Tibial artery (tissue), 4 donors: ENCODE data around the gene KCNJ9.

Experiments
- DNase-seq, 2 donors: peaks; one replicate each; pipeline ENCODE4 v3.0.0-alpha.2; 2019
- H3K27ac ChIP-seq, 2 donors: fragments of 200-600 bp; sonication (generic) in 1 of 2; 1 replicate in 1 of 2; 2 replicates in 1 of 2; pipeline ENCODE4 v1.5.1; 2018 to 2019; ENCODE audit warnings: mild to moderate bottlenecking in 1 of 2
- H3K27me3 ChIP-seq, 2 donors: fragments of 200-600 bp; sonication (generic) in 1 of 2; one replicate each; pipeline versions ENCODE4 v1.5.1 to v1.6.0; 2016 to 2019
- H3K36me3 ChIP-seq, 3 donors: fragments of 200-600 bp; sonication (generic) in 2 of 3; one replicate each; pipeline ENCODE4 v1.5.1; 2016 to 2019; ENCODE audit warnings: mild to moderate bottlenecking in 2 of 3
- H3K4me1 ChIP-seq, 4 donors: fragments of 200-600 bp; sonication (generic) in 2 of 4; 1 replicate in 3 of 4; 2 replicates in 1 of 4; pipeline ENCODE4 v1.5.1; 2016 to 2019
- H3K4me3 ChIP-seq, 2 donors: fragments of 200-600 bp; sonication (generic) in 1 of 2; 1 replicate in 1 of 2; 2 replicates in 1 of 2; pipeline ENCODE4 v1.5.1; 2018 to 2019; ENCODE audit warnings: mild to moderate bottlenecking in 2 of 2
- H3K9me3 ChIP-seq, 3 donors: fragments of 200-600 bp; sonication (generic) in 1 of 3; one replicate each; pipeline ENCODE4 v1.5.1; 2016 to 2019
- intact Hi-C: fragments of 100-400 bp; cut with DNase I; formaldehyde crosslinking; loops from one replicate; pipeline ENCODE4 v1.15.0; 2023; ENCODE audit warnings: low total_unique reads
- TF ChIP-seq, protein P1 (sequence below), 2 experiments: fragments of 200-600 bp in 1 of 2; fragments of 450-650 bp in 1 of 2; IDR thresholded peaks; one replicate each; pipeline ENCODE4 v1.5.1; 2017 to 2019; ENCODE audit warnings: antibody characterized with exemption in 2 of 2, mild to moderate bottlenecking in 1 of 2, moderate library complexity in 1 of 2

The KCNJ9 gene

DNA sequence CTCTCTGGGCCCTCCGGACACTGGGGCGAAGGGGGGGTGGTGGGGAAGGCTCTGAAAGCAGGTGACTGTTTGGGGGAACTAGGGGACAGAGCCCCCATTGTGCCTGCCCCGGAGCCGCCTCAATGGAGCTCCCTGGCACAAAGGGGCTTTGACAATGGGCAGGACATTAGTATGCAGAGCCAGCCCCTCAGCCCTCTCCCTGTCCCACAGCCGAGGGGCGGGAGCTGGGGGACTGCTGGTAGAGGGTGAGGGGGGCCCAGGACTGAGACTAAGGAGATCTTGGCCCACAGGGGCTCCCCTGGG lies 19.2 kb upstream of the KCNJ9 start:
- no peak for DNase-seq
- H3K27me3 ChIP-seq = peaks cover 0 to 12% of the 10 kb centered on the region in 2 donors
- H3K27ac ChIP-seq = no peak overlapping the region
- no peaks in the 10 kb centered on the region for H3K9me3 ChIP-seq
- no peaks in the 10 kb centered on the region for H3K4me1 ChIP-seq
- H3K4me3 ChIP-seq = no peak overlapping the region
- no peaks in the 10 kb centered on the region for H3K36me3 ChIP-seq
- intact Hi-C loops = no loop called here
- TF ChIP-seq, protein P1, sequence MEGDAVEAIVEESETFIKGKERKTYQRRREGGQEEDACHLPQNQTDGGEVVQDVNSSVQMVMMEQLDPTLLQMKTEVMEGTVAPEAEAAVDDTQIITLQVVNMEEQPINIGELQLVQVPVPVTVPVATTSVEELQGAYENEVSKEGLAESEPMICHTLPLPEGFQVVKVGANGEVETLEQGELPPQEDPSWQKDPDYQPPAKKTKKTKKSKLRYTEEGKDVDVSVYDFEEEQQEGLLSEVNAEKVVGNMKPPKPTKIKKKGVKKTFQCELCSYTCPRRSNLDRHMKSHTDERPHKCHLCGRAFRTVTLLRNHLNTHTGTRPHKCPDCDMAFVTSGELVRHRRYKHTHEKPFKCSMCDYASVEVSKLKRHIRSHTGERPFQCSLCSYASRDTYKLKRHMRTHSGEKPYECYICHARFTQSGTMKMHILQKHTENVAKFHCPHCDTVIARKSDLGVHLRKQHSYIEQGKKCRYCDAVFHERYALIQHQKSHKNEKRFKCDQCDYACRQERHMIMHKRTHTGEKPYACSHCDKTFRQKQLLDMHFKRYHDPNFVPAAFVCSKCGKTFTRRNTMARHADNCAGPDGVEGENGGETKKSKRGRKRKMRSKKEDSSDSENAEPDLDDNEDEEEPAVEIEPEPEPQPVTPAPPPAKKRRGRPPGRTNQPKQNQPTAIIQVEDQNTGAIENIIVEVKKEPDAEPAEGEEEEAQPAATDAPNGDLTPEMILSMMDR (IDR thresholded peaks at IDR 0.05) = no peak

DNA sequence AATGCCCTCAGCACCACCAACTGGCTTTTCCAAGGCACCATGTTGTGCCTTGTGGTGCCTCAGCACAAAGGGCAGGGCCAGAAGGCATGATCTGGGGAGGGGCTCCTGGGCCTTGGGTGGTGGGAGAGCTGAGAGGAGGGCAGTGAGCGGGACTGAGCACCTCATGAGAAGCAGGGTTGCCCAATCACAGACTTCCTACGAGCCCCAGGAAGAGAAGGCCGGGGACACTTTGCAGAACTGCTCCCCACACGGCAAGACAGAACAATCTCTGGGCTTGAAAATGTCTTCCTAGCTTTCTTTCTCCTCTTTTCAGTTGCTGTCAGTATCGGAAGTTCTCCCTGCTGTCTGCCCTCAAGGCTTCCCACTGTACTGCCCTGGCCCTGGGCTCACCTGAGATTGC lies 18.2 kb upstream of the KCNJ9 start:
- Histone ChIP-seq H3K27me3 (peaks cover 0 to 12% of the 10 kb centered on the region in 2 donors), H3K4me3 (no peak overlapping the region), H3K27ac (no peak overlapping the region), H3K36me3 (no peaks in the 10 kb centered on the region), H3K9me3 (no peaks in the 10 kb centered on the region), H3K4me1 (no peaks in the 10 kb centered on the region)
- intact Hi-C loops = no loop called here
- TF ChIP-seq, protein P1 (IDR thresholded peaks at IDR 0.05) = no peak
- DNase-seq = no peak

DNA sequence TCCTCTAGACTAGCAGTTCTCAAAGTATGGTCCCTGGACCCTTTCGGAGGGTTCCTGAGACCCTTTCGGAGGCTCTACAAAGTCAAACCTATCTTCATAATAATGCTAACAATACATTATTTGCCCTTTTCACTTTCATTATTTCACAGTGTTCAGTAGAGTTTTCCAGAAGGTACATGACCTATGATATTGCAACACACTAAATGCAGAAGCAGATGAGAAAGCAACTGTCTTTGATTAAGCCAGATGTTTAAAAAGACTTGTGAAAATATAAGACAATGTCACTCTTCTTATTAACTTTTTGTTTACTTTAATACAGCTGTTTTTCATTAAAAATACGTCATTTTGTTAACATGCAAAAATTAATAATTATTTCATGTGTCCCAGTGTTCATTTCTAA lies 17.2 kb upstream of the KCNJ9 start:
- Histone ChIP-seq H3K36me3 (no peaks in the 10 kb centered on the region), H3K4me1 (no peaks in the 10 kb centered on the region), H3K4me3 (no peak overlapping the region), H3K27me3 (peaks cover 0 to 12% of the 10 kb centered on the region in 2 donors), H3K27ac (no peak overlapping the region), H3K9me3 (no peaks in the 10 kb centered on the region)
- intact Hi-C loops = no loop called here
- DNase-seq = no peak
- TF ChIP-seq, protein P1 (IDR thresholded peaks at IDR 0.05) = no peak

DNA sequence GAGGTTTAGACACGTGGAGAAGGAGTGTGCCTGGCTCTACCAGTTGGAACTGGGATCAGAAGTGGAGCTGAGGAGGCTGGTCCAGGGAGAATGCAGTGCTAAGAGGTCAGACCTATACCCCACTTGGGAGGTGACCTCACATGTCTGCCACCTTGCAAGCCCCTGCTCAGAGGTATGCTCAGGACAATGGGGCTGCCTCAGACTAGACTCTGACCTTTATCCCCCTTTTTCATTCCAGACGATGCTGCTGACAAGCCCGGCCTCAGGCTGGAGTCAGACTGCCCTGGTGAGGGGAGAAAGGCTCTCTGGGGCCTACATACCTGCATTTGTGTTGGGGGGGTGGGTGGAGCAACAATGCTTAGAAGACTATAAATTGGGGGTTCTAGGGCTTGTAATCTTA lies 16.6 kb upstream of the KCNJ9 start:
- no peak for DNase-seq
- Histone ChIP-seq H3K4me1 (peaks cover 0 to 2% (median under 1%) of the 10 kb centered on the region in 4 donors), H3K27me3 (peaks cover 0 to 12% of the 10 kb centered on the region in 2 donors), H3K4me3 (no peak overlapping the region), H3K36me3 (no peaks in the 10 kb centered on the region), H3K9me3 (no peaks in the 10 kb centered on the region), H3K27ac (no peak overlapping the region)
- TF ChIP-seq, protein P1 (IDR thresholded peaks at IDR 0.05) = no peak
- intact Hi-C loops = no loop called here

DNA sequence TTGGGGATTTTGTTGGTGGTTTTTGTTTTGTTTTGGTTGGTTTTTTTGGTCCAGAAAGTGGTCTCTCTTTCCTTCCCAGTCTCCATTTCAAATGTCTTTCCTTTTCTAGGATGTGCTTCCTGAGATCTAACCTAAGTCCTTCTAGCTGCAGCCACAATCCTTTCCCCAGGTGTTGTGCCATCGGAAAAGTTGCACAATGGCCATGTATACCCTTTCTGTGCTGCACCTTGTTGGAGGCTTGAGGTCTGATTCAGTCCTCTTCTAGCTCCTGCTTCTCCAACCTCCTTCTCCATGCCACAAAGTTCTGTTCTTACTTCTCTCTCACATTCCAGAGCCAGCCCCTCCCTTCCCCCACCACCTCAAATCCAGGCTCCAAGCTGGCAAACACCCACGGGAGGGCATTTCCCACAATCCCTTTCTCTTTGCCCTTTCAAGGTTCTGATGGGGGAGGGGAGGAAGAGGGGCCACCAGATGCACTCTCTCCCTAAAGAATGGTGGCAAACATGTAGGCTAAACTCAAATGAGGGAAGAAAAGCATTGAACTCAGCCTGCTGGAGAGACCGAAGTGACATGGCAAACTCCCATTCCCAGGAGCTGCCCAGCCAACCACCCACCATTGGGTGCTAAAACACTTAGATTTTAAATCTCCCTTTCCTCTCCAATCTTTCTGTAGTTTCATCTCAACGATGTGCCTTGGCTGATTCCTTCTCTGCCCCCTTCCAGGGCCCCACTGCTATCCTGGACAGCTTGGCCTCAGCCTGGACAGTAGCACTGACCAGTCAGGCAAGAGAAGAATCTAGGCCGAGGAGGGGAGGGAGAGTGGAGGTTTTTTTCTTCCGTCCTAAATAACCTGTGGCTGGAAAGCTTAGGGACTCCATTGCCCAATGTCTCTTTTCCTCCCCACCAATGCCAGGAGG lies 14.3 kb upstream of the KCNJ9 start:
- TF ChIP-seq, protein P1 (IDR thresholded peaks at IDR 0.05) = no peak
- H3K4me1 ChIP-seq = peaks cover 0 to 14% (median 8%) of the 10 kb centered on the region in 4 donors
- peaks cover 0 to 8% of the 10 kb centered on the region in 2 donors for H3K27me3 ChIP-seq
- H3K36me3 ChIP-seq = no peaks in the 10 kb centered on the region
- no peak overlapping the region for H3K27ac ChIP-seq
- H3K4me3 ChIP-seq = no peak overlapping the region
- no peaks in the 10 kb centered on the region for H3K9me3 ChIP-seq
- DNase-seq = no peak
- intact Hi-C loops = no loop called here
